Left ventricle myocardium superior (tissue), 1 donor: Measurements from ENCODE around the gene HAUS8. TPM values are rescaled to one million over a fixed set of nuclear protein-coding genes. Genes with fewer than 3 reads are reported as not detected.
"Not testable (repeated sequence)": the region's sequence is repeated elsewhere in the genome, so short reads cannot be mapped to it uniquely, and the experiment has no call there.

Experiments
- ATAC-seq: fragments of 200-7000 bp; cut with Tn5 transposase; one replicate; pipeline ENCODE4 v1.9.1; 2020; ENCODE audit warnings: mild to moderate bottlenecking, moderate library complexity
- DNase-seq: peaks from one replicate; pipeline ENCODE4 v3.0.0-alpha.2; 2020
- intact Hi-C: fragments of 100-400 bp; cut with micrococcal nuclease; formaldehyde crosslinking; loops from one replicate; pipeline ENCODE4 v1.11.0; 2022
- total RNA-seq: library from RNA; stranded (reverse); fragmentation: NEBNext Ultra II Directional; extraction: Animal tissue kit (Norgen Biotek cat#: 25700); gene quantifications from one replicate; pipeline ENCODE4 v1.2.1, GENCODE V29; 2021
- donor health status: DM: no; HTN: yes; CAD: no; lungs with severe emphysema.

HAUS8 gene
- total RNA-seq, 1 donor from 2014 or later, result 6.1 TPM

GRCh38 chr19:17104679-17105078 lies 29.4 kb upstream of the HAUS8 start:
- intact Hi-C loops, result no loop called here
- no peak for DNase-seq
- ATAC-seq, result no peak

GRCh38 chr19:17103177-17103576 lies 27.9 kb upstream of the HAUS8 start:
- DNase-seq (no peak), ATAC-seq (no peak)
- intact Hi-C loops, result no loop called here

DNA sequence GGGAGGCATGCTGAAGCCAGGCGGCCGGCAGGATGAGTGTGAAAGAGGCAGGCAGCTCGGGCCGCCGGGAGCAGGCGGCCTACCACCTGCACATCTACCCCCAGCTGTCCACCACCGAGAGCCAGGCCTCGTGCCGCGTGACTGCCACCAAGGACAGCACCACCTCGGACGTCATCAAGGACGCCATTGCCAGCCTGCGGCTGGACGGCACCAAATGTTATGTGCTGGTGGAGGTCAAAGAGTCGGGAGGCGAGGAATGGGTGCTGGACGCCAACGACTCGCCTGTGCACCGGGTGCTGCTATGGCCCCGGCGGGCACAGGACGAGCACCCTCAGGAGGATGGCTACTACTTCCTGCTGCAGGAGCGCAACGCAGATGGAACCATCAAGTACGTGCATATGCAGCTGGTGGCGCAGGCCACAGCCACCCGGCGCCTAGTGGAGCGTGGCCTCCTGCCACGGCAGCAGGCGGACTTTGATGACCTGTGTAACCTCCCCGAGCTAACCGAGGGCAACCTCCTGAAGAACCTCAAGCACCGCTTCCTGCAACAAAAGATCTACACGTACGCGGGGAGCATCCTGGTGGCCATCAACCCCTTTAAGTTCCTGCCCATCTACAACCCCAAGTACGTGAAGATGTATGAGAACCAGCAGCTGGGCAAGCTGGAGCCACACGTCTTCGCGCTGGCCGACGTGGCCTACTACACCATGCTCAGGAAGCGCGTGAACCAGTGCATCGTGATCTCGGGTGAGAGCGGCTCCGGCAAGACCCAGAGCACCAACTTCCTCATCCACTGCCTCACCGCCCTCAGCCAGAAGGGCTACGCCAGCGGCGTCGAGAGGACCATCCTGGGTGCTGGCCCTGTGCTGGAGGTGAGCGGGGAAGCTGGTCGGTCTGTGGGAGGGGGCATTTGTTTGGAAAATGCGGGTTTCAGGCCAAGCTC lies 26.7 kb upstream of the HAUS8 start:
- no peak for DNase-seq
- ATAC-seq, result no peak
- intact Hi-C loops, result no loop called here

- no peak for DNase-seq
- intact Hi-C loops, result no loop called here
- no peak for ATAC-seq
These were observed 23.1 kb upstream of the HAUS8 start for GRCh38 chr19:17098326-17098725.

- ATAC-seq (peak; percentile 61), DNase-seq (no peak)
- intact Hi-C loops, result no loop called here
These were observed 22.4 kb upstream of the HAUS8 start for GRCh38 chr19:17097593-17098126.

- DNase-seq, result peak; percentile 57
- intact Hi-C loops, result no loop called here
- ATAC-seq, result peak; percentile 84
These were observed 20.1 kb upstream of the HAUS8 start for GRCh38 chr19:17095141-17095919.

GRCh38 chr19:17094694-17095093 lies 19.4 kb upstream of the HAUS8 start:
- ATAC-seq, intact Hi-C loops, DNase-seq: not testable (repeated sequence)

GRCh38 chr19:17092696-17093095 lies 17.4 kb upstream of the HAUS8 start:
- intact Hi-C loops, result no loop called here
- no peak for ATAC-seq
- DNase-seq, result no peak

DNA sequence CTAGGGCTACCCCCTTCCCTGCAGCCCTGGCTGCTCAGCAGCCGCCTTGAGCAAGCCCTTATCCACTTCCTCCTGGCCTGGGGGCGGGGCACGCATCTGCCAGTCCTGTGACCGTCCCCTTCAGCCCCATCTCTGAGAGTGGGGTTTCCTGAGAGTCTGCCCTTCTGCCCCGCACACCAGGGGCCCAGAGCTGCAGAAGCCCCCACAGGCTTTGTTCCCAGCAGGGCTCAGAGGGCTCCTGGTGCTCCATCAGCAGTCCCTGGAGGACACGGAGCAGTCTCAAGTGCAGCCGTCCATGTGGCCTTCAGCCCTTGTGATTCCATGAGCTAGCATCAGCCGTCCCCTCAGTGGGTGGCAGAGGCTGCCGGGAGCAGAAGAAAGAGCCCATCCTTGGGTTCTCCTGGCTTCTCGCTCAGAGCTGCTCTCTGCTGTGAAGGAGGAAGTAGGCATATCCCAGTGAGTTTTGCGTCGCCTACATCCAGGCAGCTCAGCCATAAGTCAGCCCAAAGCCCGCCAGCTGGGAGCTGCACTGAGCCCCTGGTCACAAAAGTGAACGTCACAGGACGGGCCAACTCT lies 16.6 kb upstream of the HAUS8 start:
- peak; percentile 42 for ATAC-seq

DNA sequence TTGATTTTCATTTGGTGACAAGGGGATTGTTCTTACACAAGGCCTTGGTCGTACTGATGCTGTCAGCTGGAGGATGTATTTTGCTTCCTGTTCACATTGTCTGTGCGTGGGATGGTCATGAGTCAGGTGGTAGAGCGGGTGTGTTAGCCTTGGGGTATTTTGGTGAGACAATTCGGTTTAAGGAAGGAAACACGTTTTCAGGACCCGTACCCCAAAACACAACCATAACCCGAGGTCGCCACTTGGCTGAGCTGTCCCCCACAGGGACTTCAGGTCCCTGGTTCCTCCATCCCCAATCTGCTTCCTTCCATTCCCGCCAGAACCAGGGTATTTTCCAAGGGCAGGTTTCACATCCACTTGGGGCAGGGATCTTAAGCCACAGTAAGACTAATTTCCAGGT lies 15.3 kb upstream of the HAUS8 start:
- intact Hi-C loops, result no loop called here
- DNase-seq, result no peak
- no peak for ATAC-seq

More for the DNA sequence above, 16.6 kb upstream of the HAUS8 start:
- DNase-seq, result peak; percentile 66
- intact Hi-C loops, result no loop called here

DNA sequence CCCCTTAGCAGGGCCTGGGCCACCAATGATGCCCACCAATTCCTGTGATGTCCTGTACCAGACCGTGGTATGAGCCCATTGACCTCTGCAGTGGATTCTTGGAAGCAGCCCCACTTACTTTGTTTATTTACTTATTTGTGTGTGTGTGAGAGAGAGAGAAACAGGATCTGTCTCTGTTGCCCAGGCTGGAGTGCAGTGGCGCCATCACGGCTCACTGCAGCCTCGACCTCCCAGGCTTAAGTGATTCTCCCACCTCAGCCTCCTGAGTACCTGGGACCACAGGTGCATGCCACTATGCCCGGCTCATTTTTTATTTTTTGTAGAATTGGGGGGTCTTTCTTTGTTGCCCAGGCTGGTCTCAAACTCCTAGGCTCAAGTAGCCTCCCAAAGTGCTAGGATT lies 13.3 kb upstream of the HAUS8 start:
- intact Hi-C loops, result no loop called here
- DNase-seq, result no peak
- no peak for ATAC-seq

DNA sequence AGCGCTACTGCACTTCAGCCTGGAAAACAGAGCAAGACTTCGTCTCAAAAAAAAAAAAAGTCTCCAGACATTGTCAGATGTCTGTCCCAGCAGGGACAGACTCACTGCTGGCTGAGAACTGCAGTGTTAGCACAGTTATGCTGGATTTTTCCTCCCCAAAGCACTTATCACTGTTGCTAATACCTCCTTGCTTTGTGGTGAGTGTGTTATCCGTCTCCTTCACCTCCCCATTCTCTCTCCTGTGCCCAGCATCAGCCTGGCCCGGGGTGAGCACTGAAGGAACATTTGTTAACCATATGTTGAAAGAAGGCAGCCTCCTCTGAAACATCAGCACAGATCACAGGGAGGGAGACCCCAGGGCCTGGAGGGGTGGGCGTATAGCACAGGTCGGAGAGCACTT lies 11.6 kb upstream of the HAUS8 start:
- intact Hi-C loops, result no loop called here
- DNase-seq (no peak), ATAC-seq (no peak)

DNA sequence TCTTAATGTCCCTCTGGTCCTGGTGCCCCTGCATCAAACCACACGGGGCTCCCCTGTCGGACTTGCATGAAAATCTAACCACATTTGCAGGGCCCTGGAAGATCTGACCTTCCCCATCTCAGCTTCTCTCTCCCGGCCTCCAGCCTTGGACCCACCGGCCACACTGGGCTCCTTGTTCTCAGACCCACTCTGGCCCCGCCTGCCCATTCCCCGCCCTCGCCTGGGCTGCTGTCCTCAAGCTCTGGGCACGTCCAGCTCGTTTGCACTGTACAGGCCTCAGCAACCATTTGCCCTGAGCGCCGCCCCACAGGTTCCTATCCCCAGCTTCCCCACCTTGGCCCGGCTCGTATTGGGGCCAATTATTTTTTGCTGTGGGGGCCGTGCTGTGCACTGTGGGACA lies 10.9 kb upstream of the HAUS8 start:
- peak; percentile 7 for ATAC-seq
- DNase-seq, result no peak
- intact Hi-C loops, result no loop called here

- DNase-seq (peak; percentile 62), ATAC-seq (peak; percentile 46)
- intact Hi-C loops, result no loop called here
These were observed 6.7 kb upstream of the HAUS8 start for GRCh38 chr19:17081672-17082630.

- no peak for ATAC-seq
- intact Hi-C loops, result no loop called here
- DNase-seq, result peak; percentile 16
These were observed 5.2 kb upstream of the HAUS8 start for GRCh38 chr19:17080440-17080801.

DNA sequence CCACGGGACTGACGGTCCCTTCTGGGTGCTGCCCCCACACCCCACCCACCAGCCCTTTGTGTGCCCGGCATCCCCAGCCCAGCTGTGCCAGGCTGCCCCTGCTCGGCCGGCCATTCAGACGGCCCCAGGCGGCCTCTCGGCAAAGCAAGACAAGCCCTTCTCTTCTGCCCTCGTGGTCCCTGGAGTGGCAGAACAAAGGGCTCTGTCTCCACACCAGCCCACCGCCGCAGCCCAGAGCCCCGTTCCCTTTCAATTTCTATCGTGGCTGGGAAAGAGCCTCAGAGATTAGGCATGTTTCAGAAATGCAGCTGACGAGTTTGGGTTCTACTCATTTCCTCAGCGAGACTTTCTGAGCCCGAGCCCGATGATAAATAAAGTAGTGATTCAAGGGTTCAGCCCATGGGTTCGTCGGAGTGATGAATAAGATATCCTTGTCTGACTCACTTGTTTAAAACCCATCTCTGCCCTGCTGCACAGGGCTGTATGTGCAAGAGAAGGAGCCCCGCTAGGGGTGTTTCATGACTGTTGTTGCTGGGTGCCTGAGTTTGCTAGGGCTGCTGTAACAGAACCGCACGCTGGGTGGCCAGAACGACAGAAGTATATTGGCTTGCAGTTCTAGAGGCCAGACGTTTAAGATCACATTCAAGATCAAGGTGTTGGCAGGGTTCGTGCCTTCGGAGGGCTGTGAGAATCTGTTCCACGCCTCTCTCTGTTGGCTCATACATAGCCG lies 4.6 kb upstream of the HAUS8 start:
- intact Hi-C loops, result no loop called here
- DNase-seq, result peak; percentile 75

DNA sequence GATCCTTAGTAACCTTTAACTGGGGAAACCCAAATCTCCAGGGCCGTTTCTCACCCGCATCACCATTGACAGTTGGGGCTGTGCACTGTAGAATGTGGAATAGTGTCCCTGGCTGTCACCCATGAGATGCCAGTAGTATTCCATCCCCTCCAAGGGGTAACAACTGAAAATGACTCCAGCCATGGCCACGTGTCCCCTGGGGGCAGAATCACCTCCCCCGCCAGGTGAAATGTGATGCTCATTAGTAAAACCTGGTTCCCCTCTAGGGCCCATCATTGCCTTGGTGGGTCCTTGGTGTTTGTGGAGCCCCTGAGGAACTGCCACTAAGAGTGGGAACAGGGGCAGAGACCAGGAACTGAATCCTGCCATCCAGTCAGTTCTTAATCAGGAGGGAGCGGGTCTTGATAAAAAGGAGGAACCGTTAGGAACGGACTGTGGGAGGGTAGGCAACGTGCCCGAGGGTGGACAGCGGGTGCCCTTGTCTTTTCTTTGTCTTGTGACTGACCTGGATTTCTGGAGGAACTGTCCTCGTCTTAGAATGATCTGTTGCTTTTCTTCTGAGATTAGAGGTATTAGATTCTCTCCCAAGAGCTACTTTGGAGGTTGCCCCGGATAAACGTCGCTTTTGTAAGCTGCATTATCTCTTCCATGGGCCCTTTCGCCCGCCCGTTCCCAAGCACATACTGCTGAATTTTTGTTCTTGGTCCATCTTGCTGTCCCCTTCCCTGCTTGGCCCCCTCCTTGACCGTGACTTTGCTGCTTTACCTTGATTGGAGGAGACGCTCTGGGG lies 3.9 kb upstream of the HAUS8 start:
- intact Hi-C loops, result no loop called here
- ATAC-seq, result no peak
- DNase-seq, result no peak

More for the DNA sequence above, 4.6 kb upstream of the HAUS8 start:
- ATAC-seq, result peak; percentile 59
